OCI-LY1 (cell line): ENCODE data around the gene PGBD5.
A peak's percentile ranks its signal among the peaks of the same experiment; 100 is the strongest.

Experiments used
- EZH2 ChIP-seq: fragments of 200-600 bp; sonication (generic), shearing (Covaris generic); IDR thresholded peaks from 2 replicates; pipeline ENCODE4 v1.8.0; 2017; ENCODE audit warnings: borderline replicate concordance, mixed run types, mild to moderate bottlenecking, antibody characterized with exemption, low read length, moderate library complexity, mixed read lengths
- TF ChIP-seq, protein P1 (sequence below): fragments of 200-600 bp; sonication (generic), shearing (Covaris generic); IDR thresholded peaks from 2 replicates; pipeline ENCODE4 v1.5.1; 2017; ENCODE audit warnings: mild to moderate bottlenecking, antibody characterized with exemption, low read length, moderate library complexity, mixed read lengths

DNA sequence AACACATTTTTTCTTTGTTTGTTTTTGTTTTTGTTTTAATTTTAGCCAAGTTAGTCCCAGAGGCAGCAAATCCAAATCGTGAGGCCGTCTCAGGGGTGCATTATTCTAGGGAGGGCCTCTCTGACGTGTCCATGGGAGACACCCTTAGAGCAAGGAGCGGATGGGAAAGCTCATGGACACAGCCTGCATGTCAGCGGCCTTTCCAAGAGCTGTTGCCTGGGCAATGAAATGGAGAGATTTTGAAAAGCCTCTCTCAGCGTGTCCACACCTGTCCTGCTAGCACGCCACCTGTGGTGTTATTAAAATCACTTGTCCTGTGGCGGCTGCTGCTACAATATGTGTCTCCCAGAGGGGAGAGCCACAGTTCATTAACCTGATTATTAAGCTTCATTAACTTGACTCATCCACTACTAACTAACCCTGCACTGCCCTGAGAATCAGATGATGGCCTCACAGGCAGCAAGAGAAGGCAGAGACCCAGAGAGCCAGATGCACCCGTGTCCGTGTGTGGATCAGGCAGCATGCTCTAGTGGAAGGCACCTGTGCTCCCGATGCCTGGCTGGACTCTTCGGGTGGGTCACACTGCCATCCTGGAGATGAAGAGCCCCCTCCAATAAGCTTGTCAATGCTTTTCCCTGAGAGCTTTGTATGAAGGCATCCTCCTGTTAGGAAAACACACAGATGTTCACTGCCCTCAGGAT lies 133.3 kb downstream of the PGBD5 start:
- TF ChIP-seq, protein P1, sequence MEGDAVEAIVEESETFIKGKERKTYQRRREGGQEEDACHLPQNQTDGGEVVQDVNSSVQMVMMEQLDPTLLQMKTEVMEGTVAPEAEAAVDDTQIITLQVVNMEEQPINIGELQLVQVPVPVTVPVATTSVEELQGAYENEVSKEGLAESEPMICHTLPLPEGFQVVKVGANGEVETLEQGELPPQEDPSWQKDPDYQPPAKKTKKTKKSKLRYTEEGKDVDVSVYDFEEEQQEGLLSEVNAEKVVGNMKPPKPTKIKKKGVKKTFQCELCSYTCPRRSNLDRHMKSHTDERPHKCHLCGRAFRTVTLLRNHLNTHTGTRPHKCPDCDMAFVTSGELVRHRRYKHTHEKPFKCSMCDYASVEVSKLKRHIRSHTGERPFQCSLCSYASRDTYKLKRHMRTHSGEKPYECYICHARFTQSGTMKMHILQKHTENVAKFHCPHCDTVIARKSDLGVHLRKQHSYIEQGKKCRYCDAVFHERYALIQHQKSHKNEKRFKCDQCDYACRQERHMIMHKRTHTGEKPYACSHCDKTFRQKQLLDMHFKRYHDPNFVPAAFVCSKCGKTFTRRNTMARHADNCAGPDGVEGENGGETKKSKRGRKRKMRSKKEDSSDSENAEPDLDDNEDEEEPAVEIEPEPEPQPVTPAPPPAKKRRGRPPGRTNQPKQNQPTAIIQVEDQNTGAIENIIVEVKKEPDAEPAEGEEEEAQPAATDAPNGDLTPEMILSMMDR = peak; percentile 30; the same call in 1 of the 2 replicates
- TF ChIP-seq EZH2 = no peak
